GM18870 (cell line): ENCODE data around the gene ARHGEF4.
"Not testable (repeated sequence)": the region's sequence is repeated elsewhere in the genome, so short reads cannot be mapped to it uniquely, and the experiment has no call there.

Source experiments
- ATAC-seq: cut with Tn5 transposase; IDR thresholded peaks from one replicate; pipeline ENCODE4 v1.9.1; 2021; ENCODE audit warnings: moderate library complexity; ENCODE audit not compliant: unreplicated experiment

Gene ARHGEF4

DNA sequence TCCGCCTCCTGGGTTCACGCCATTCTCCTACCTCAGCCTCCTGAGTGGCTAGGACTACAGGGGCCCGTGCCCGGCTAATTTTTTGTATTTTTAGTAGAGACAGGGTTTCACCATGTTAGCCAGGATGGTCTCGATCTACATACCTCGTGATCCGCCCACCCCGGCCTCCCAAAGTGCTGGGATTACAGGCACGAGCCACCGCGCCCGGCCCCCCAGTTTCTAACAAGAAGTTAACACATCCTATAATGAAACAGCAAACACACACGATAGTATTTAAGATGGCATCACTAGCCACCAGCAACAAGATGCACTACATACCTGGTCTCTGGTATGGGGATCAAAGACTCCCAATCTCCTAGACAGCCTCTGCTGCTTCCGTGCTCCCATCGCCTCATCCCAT lies 238.9 kb downstream of the ARHGEF4 start:
- ATAC-seq: not testable (repeated sequence)

DNA sequence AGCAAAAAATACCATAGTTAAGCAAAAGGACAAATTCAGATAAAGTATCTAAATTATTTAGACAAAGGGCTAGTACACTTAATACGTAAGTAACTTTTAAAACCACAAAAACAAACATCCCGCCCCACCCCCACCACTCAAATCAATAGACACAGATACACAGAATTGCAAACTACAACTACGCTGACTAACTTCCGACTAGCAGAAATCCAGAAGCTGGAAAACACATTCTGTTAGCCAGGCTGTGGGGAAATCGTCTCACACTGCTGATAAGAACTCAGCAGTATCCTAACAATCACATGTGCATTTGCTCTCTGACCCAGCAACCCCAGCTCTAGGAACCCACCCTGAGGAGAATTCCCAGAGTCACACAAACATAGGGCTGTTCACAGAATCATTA lies 240.0 kb downstream of the ARHGEF4 start:
- ATAC-seq: no peak

DNA sequence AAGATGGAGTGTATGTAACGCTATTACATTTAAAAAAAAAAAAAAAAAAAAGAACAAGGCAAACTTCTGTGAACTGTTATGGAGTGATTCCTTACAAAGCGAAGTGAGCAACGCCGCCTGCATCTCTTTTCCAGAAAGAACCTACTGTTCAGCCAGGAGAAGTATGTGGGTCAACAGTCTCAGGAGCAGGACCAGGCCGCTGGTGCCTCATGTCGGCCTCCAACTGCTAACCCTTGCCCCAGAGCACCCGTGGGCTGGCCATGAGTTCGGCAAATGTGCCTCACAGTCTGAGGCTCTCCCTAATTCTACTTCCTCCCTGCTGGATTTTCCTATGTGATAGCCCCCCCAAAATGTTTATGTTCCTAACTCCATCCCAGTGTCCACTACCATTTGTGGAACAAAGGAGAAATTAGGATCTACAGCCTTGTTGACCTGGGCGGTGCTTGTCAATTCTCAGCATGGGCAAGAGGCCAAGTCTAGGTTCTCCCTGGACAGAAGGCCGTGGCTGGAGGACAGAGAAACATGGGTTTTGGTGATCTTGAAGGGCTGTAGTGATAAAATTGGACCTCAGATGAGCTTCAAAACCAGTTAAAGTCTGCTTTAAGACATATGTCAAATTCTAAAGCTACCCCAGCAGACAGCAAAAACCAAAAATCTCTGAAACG lies 240.6 kb downstream of the ARHGEF4 start:
- ATAC-seq: no peak

DNA sequence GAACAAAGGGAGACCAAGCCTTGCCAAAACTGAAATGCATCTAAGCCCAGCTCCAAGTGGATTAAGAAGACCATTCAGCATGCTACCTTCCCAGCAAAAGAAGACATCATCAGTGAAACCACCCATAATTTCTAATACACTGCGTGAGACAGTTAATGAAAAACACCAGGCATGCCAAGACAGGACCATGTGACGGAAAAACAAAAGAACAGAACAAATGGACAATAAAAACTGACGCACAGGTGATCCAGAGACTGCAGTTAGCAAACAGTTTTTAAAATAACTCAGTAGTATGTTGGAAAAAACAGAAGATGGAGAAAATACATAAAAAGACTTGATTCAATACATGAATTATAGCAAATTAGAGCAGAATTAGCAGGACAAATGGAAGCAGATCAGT lies 241.3 kb downstream of the ARHGEF4 start:
- ATAC-seq: no peak

DNA sequence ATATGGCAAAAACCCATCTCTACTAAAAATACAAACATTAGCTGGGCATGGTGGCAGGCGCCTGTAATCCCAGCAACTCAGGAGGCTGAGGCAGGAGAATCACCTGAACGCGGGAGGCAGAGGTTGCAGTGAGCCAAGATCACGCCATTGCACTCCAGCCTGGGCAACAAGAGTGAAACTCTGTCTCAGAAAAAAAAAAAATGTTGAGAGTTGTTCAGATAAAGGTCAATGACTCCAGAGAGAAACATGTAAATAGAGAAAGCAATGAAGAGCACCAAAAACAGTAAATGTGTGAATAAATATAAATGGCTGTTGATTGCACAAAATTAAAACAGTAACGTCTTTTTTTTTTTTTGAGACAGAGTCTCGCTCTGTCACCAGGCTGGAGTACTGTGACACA lies 243.2 kb downstream of the ARHGEF4 start:
- ATAC-seq: not testable (repeated sequence)

DNA sequence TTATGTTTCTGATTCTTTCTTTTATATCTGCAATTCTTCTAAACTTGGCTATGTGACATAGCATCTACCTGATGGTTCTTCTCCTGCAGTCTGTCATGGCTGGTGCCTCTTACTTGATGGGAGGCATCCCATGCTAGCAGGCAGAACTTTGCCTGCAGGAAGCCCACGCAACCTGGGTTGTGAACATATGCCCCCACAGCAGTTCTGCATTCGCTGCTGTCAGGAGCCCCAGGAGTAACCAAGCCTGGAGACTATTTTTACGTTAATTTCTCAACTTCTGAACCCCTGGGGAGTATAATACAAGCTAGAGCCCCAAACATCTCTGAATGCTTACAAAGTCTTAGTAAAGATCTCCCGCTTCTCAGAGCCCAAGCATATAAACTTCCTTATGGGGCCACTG lies 244.5 kb downstream of the ARHGEF4 start:
- no peak for ATAC-seq

DNA sequence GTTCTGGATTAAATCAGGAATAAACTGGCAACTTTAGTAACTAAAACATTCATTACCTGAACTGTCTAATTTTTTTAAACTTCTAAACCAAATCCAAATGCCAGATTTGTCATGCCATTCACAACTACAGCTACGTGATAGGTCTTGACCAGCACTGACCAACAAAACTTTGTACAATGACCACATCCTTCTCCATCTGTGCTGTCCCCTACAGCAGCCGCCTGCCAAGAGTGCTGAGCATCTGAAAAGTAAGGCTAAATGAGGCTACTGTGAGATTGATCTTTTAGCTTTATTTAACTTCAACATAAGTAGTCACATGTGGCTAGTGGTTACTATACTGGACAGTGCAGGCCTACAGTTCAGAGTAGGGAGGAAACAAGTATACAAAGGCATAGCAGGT lies 248.9 kb downstream of the ARHGEF4 start:
- no peak for ATAC-seq

DNA sequence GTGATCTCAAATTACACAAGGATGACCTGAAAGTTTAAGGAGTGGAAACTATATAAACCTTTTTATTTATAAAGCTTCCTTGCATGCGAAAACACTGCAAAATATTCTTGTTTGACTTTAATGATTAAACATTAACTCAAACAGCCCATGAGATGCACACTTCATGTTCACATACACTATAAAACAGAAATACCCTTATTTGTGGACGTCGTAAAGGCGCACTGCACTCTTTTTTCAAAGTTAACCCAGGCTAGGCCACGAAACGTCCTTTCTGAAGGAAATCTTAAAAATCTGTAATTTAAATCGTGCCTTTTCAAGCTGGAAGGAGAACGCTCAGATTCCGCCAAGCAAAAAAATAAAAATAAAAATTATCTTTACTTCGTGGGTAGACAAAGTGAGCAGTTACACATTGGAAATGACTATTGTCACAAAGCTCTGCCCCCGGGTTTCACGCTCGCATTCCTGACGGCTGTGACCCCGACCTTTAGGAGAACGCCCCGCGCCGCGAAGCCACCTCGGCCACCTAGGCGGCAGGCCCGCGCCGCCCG lies 255.8 kb downstream of the ARHGEF4 start:
- ATAC-seq: no peak

DNA sequence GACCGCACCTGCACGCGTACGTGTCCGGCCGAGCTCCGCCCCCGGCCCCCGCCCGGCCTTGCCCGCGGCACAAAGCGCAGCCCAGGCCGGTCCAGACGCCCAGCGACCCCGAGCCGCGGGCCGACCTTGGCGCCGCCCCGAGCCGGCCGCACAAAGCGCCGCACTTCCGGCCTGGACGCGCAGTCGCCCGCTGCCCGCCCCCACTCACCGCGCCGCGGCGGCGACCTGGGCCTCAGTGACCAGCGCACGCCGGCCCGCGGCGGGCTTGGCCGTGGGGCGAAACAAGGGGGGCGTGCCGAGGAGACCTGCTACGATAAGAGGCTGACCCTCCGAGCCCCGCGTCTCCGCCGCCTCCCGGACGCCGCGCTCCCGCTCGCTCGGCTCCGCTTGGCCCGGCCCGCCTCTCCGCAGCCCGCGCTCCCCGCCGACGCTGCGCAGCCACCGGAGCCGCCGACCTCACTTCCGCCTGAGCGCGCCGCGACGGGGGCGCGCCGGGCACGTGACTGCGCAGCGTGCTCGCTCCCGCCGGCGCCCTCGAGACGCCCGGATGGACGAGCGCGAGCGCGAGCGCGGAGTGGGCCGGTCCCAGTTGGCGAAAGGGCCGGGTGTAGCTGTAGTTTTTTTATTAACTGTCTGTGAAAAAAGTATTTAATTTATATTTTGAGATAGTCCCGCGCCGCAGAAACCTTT lies 256.4 kb downstream of the ARHGEF4 start, which contains the start of gene FAM168B:
FAM168B (minus strand) TSS at position 455 of the 690 bp plus-strand sequence. CDS start 10,814 bp downstream, outside the sequence.
- ATAC-seq: peak; percentile 65

DNA sequence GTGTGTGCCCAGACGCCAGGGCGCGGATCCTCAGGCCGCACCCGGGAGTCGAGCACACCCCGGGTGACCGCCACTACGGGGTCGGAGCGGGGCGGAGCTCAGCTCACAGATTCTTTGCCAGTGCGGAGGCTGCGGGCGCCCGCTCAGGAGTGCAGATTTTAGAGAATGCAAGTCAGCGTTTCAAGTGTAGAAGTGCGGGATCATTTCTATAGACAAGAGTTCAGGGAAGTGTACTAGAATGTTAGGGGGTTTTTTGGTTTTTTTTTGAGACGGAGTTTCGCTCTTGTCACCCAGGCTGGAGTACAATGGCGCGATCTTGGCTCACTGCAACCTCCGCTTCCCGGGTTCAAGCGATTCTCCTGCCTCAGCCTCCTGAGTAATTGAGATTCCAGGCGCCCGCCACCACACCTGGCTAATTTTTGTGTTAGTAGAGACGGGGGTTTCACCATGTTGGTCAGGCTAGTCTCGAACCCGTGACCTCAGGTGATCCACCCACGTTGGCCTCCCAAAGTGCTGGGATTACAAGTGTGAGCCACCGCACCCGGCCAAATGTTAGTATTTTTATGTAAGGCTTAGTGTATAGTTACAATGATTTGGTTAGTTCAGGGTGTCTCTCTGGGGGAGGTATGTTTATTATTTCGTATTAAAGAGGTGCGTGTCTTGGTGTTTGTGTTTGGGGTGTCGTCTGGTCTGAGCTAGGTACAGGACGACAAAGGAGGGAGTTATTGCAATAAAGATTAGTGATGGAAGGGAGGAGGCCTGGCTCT lies 257.2 kb downstream of the ARHGEF4 start:
- peak; percentile 75 for ATAC-seq

DNA sequence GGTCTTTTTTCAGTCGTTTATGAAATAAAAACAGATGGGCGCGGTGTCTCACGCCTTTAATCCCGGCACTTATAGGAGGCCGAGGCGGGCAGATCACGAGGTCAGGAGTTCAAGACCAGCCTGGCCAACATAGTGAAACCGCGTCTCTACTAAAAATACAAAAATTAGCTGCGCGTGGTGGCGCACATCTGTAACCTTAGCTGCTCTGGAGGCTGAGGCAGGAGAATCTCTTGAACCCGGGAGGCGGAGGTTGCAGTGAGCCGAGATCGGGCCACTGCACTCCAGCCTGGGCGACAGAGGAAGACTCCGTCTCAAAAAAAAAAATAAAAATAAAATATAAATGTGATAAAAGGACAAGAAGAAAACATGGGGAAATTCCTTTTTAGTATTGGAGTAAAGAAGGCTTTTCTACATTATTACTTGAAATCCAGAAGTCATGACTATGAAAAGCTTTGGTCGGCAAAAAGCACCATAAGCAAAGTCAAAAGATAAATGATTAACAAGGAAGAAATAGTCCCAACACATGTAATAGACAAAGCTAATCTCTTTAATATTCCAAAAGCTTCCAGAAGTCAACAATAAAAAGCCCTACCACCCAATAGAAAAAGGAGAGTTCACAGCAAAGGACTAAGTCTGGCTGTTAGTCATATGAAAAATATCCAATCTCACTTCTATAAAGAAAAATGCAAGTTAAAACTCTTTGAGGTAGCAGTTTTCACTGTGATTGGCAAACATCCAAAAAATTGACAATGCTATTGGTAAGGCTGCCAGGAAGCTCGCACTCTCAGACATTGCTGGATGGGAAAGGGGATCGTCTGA lies 258.0 kb downstream of the ARHGEF4 start:
- ATAC-seq: no peak
